ENCODE measurements around the gene RBFA. TPM values are rescaled to one million over a fixed set of nuclear protein-coding genes. Genes with fewer than 3 reads are reported as not detected.

The RBFA gene
- total RNA-seq, 2 experiments from 2014 or later = 41.7 to 45.5 TPM

DNA sequence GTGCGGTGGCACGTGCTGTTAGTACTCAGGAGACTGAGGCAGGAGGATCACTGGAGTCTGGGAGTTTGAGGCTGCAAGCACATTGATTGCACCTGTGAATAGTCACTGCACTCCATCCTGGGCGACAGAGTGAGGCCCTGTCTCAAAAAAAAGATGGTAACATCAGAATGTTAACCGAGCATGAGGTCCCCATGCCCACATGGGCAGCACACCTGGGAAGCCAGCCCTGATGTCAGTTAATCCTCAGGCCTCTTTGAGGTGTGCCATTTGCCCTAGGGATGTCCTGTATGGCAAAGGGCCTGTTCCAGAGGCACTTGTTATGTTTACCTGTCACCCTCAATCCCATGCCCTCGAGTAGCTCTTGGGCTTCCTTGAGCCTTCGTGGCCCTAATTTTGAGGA is 16.6 kb downstream of the RBFA start:
- Mint-ChIP-seq H3K27ac (no peak overlapping the region), H3K4me3 (no peak overlapping the region), H3K9me3 (peaks cover 38% of the 10 kb centered on the region), H3K27me3 (no peaks in the 10 kb centered on the region), H3K36me3 (ENCODE audit: low read depth) (peaks cover 39% of the 10 kb centered on the region), H3K4me1 (ENCODE audit: low read depth) (no peaks in the 10 kb centered on the region)
- TF ChIP-seq, protein P1, sequence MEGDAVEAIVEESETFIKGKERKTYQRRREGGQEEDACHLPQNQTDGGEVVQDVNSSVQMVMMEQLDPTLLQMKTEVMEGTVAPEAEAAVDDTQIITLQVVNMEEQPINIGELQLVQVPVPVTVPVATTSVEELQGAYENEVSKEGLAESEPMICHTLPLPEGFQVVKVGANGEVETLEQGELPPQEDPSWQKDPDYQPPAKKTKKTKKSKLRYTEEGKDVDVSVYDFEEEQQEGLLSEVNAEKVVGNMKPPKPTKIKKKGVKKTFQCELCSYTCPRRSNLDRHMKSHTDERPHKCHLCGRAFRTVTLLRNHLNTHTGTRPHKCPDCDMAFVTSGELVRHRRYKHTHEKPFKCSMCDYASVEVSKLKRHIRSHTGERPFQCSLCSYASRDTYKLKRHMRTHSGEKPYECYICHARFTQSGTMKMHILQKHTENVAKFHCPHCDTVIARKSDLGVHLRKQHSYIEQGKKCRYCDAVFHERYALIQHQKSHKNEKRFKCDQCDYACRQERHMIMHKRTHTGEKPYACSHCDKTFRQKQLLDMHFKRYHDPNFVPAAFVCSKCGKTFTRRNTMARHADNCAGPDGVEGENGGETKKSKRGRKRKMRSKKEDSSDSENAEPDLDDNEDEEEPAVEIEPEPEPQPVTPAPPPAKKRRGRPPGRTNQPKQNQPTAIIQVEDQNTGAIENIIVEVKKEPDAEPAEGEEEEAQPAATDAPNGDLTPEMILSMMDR (IDR thresholded peaks at IDR 0.05) = no peak
- no peak for ATAC-seq
- CTCF ChIA-PET = interaction anchor here (1.4 kb wide), 1 partner anchor 28 kb away, joined by 3 read pairs; no protein-coding TSS in a partner anchor
- no peak for DNase-seq
- POLR2A ChIA-PET = no interaction called here
- intact Hi-C loops (cut with micrococcal nuclease) = no loop called here

DNA sequence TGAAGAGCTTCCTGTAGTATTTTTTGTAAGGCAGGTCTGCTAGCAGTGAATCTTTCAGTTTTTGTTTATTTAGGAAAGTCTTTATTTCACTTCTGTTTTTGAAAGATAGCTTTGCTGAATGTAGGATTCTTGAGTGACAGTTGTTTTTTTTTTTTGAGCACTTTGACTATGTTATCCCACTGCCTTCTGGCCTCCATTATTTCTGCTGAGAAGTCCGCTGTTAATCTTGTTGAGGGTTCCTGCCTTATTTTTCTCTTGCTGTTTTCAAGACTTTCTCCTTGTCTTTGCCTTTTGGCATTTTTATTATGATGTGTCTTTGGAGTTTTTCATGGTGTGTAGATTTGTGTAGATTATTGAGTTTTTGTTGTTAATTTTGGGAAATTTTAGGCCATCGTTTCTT is 21.9 kb downstream of the RBFA start:
- H3K27ac Mint-ChIP-seq = no peak overlapping the region
- ATAC-seq (no peak), DNase-seq (no peak)
- TF ChIP-seq, protein P1 (IDR thresholded peaks at IDR 0.05) = no peak
- POLR2A ChIA-PET = interaction anchor here (0.6 kb wide), 1 partner anchor 13 kb away, joined by 3 read pairs; no protein-coding TSS in a partner anchor
- intact Hi-C loops (cut with micrococcal nuclease) = no loop called here
- H3K4me1 Mint-ChIP-seq (ENCODE audit: low read depth) = no peaks in the 10 kb centered on the region
- H3K9me3 Mint-ChIP-seq = peaks cover 52% of the 10 kb centered on the region
- H3K4me3 Mint-ChIP-seq = no peak overlapping the region
- no peaks in the 10 kb centered on the region for H3K27me3 Mint-ChIP-seq
- CTCF ChIA-PET = interaction anchor here (1.1 kb wide), 1 partner anchor 12 kb away, joined by 3 read pairs; no protein-coding TSS in a partner anchor
- H3K36me3 Mint-ChIP-seq (ENCODE audit: low read depth) = peaks cover 15% of the 10 kb centered on the region

DNA sequence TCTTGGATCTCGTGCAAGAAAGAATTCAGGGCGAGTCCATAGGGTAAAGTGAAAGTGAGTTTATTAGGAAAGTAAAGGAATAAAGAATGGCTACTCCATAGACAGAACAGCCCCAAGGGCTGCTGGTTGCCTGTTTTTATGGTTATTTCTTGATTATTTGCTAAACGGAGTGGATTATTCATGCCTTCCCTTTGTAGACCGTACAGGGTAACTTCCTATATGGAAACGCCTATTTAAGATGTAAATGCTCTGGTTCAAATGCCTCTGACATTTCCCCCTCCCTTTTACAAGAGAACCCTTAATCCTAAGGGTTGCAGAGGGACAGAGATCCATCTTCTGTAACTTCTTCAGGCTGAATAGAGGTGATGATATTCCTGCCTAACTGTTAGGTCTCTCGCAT is 25.7 kb downstream of the RBFA start:
- POLR2A ChIA-PET = no interaction called here
- no peak for DNase-seq
- peaks cover 24% of the 10 kb centered on the region for H3K9me3 Mint-ChIP-seq
- no peaks in the 10 kb centered on the region for H3K4me1 Mint-ChIP-seq (ENCODE audit: low read depth)
- no peak overlapping the region for H3K4me3 Mint-ChIP-seq
- CTCF ChIA-PET = no interaction called here
- no peak for ATAC-seq
- intact Hi-C loops (cut with micrococcal nuclease) = no loop called here
- TF ChIP-seq, protein P1 (IDR thresholded peaks at IDR 0.05) = no peak
- H3K27me3 Mint-ChIP-seq = no peaks in the 10 kb centered on the region
- H3K27ac Mint-ChIP-seq = no peak overlapping the region
- H3K36me3 Mint-ChIP-seq (ENCODE audit: low read depth) = peaks cover 4% of the 10 kb centered on the region

DNA sequence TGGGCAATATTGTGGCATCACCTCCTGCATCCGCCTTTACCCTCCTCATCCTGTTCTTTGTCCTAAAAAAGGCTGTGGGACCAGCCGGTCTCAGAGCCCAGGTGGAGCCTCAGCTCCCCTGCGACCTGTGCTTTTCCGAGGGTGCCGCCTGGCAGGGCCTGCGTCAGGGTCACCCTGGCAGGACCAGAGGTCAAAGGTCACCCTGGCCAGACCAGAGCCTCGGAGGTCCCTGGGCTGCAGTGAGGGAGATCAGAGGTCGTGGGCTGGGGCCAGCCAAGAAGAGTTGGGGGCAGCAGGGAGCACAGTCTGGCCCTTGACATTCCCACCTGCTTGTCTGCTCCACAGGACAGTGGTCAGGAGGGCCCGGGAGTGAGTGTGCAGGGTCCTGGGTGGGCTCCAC is 31.5 kb downstream of the RBFA start:
- Mint-ChIP-seq H3K27me3 (no peaks in the 10 kb centered on the region), H3K9me3 (peaks cover 2% of the 10 kb centered on the region), H3K4me3 (no peak overlapping the region), H3K4me1 (ENCODE audit: low read depth) (no peaks in the 10 kb centered on the region), H3K27ac (no peak overlapping the region), H3K36me3 (ENCODE audit: low read depth) (peaks cover 3% of the 10 kb centered on the region)
- intact Hi-C loops (cut with micrococcal nuclease) = no loop called here
- ATAC-seq (no peak), DNase-seq (no peak)
- POLR2A ChIA-PET = no interaction called here
- TF ChIP-seq, protein P1 (IDR thresholded peaks at IDR 0.05) = no peak
- CTCF ChIA-PET = no interaction called here

DNA sequence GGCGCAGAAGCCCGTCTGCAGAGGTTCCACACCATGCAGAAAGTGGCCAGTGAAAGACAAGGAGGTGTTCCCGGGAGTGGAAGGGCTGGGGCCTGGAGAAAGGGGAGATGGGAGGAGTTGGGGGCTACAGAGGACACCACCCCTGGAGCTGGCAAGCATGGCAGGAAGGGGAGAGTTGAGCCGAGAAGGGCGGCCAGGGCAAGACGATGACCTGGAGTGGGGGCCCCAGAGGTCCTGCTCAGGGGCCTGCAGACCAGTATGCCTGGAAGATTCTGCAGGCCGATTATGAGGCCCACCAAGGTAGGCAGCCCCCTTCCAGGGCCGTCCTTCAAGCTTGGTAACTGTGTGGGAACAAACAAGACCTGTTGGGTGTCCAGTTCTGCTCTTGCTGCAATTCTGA is 33.1 kb downstream of the RBFA start:
- Mint-ChIP-seq H3K27ac (no peak overlapping the region), H3K4me3 (no peak overlapping the region), H3K4me1 (ENCODE audit: low read depth) (no peaks in the 10 kb centered on the region), H3K9me3 (peaks cover 2% of the 10 kb centered on the region), H3K36me3 (ENCODE audit: low read depth) (no peaks in the 10 kb centered on the region), H3K27me3 (no peaks in the 10 kb centered on the region)
- CTCF ChIA-PET = no interaction called here
- POLR2A ChIA-PET = interaction anchor here (0.6 kb wide), 1 partner anchor 38 kb away, joined by 3 read pairs; no protein-coding TSS in a partner anchor
- ATAC-seq (no peak), DNase-seq (no peak)
- TF ChIP-seq, protein P1 (IDR thresholded peaks at IDR 0.05) = no peak
- intact Hi-C loops (cut with micrococcal nuclease) = no loop called here
